WI38 (cell line): ENCODE results near the gene NRM.

Experiments used
- H3K4me3 ChIP-seq: 2 replicates; pipeline ENCODE4 v1.5.1; 2011; ENCODE audit warnings: low read depth, mild to moderate bottlenecking, control low read depth, low read length
- TF ChIP-seq, protein P1 (sequence below): IDR thresholded peaks from 2 replicates; pipeline ENCODE4 v1.5.1; 2012; ENCODE audit warnings: low read depth, mild to moderate bottlenecking, control low read depth, low read length

NRM gene

DNA sequence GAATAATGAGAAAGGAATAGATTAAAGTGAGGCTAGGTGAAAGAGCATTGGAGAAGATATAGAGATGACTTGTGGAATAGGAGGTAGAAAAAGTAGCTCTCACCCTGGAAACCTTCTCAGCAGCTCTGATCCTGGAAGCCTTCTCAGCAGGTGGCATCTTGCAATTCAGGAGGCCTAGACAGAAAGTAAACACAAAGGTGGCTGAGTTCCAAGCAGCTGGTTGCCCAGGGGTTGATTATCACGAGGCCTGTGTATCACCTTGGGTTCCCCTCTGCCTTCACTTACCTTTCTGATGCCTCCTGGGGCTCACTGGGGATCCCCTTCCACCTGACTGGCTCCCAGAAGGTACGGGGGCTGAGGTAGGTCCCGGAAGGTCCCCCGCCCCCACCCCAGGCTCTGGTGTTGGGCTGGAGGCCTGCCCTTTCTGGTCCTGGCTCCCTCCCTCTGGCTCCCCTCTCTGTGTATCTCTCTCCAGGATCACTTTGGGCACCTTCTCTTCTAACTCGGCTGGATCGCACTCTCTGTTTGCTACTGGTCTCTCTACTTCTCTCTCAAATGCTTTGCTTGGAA is 16.6 kb upstream of the NRM start:
- TF ChIP-seq, protein P1, sequence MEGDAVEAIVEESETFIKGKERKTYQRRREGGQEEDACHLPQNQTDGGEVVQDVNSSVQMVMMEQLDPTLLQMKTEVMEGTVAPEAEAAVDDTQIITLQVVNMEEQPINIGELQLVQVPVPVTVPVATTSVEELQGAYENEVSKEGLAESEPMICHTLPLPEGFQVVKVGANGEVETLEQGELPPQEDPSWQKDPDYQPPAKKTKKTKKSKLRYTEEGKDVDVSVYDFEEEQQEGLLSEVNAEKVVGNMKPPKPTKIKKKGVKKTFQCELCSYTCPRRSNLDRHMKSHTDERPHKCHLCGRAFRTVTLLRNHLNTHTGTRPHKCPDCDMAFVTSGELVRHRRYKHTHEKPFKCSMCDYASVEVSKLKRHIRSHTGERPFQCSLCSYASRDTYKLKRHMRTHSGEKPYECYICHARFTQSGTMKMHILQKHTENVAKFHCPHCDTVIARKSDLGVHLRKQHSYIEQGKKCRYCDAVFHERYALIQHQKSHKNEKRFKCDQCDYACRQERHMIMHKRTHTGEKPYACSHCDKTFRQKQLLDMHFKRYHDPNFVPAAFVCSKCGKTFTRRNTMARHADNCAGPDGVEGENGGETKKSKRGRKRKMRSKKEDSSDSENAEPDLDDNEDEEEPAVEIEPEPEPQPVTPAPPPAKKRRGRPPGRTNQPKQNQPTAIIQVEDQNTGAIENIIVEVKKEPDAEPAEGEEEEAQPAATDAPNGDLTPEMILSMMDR = no peak
- no peak overlapping the region for H3K4me3 ChIP-seq

DNA sequence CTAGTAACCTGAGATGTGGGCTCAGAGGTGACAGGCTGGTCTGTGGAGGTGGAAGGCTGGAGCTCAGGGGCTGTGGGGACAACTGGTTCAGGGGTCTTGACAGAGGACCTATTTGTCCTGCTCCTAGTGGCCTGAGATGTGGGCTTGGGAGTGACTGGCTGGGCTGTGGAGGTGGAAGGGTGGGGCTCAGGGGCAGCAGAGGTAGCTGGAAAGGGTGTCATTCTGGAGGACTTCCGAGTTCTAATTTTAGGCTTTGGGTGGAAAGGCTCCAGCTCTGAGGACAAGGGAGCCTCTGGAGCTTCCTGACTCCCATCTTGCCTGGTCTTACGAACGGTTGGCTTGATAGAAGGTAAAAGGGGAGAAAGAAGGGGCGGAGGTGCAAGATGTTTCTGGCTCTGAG is 14.8 kb upstream of the NRM start:
- H3K4me3 ChIP-seq = no peak overlapping the region
- TF ChIP-seq, protein P1 = no peak

DNA sequence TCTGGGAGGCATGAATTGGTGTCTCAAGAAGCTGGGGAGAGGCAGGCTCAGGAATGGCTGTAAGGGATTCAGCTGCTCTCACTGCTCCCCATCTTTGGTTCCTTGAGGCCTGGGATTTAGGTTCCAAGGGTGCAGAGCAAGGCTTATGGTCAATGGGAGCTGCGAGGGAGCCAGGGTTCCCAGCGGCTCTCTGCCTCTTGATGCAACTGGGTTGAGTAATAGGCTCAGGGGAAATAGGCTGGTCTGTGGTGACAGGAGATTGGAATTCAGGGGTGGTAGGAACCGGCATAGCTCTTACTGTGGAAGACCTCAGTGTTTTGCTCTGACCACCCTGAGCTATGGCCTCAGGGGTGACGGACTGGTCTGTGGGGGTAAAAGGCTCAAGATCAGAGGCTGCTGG is 13.0 kb upstream of the NRM start:
- TF ChIP-seq, protein P1 = no peak
- H3K4me3 ChIP-seq = no peak overlapping the region

DNA sequence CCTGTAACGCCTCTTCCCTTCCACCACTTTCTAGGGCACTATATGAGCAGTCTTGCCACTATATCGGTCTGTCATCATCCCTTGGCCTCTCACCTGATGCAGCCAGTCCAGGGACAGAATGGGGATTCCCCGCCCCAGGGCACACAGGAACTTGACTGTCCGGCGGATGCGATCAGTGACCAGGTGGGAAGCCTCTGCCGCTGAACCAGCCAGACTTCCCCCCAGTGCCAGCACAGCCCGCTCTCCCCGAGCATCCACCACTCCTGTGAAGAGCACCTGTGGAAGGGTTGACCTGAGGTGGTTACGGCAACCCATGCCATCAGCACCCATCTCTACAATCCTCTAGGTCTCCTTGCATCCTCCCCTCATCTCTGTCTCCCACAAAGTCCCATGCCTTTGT is 12.2 kb upstream of the NRM start:
- TF ChIP-seq, protein P1 = no peak

DNA sequence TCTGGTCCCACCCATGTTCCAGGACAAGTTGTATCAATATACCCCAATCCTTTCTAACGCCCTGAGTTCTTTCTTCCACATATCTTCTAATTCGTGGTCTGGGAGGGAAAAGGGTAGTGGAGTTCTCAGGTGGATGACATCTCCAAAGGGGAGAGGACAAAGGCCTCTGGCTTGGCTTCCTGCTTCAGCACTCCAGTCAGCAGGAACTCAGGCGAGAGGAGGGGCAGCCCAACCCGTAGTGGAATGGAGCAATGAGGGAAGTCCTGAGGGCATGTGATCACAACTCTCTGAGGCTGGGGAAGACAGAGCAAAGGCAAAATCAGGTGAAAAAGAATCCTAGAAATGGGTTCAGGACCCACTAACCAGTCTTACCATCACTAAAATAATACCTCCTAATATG is 9.6 kb upstream of the NRM start:
- TF ChIP-seq, protein P1 = no peak
- H3K4me3 ChIP-seq = no peak overlapping the region

More for the DNA sequence above, 12.2 kb upstream of the NRM start:
- no peak overlapping the region for H3K4me3 ChIP-seq

DNA sequence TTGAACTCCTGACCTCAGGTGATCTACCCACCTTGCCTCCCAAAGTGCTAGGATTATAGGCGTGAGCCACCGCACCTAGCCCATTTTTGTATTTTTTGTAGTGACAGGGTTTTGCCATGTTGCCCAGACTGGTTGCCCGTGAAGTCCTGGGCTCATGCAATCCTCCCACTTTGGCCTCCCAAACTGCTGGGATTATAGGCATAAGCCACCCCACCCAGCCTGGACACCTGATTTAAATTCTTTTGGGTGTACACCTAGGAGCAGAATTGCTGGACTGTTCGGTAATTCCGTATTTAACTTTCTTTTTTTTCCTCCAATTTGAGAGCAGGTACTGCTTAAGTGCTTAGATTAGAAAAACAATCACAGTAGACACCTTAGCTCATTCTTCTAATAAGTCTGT is 5.6 kb upstream of the NRM start:
- TF ChIP-seq, protein P1 = no peak
- H3K4me3 ChIP-seq = no peak overlapping the region

DNA sequence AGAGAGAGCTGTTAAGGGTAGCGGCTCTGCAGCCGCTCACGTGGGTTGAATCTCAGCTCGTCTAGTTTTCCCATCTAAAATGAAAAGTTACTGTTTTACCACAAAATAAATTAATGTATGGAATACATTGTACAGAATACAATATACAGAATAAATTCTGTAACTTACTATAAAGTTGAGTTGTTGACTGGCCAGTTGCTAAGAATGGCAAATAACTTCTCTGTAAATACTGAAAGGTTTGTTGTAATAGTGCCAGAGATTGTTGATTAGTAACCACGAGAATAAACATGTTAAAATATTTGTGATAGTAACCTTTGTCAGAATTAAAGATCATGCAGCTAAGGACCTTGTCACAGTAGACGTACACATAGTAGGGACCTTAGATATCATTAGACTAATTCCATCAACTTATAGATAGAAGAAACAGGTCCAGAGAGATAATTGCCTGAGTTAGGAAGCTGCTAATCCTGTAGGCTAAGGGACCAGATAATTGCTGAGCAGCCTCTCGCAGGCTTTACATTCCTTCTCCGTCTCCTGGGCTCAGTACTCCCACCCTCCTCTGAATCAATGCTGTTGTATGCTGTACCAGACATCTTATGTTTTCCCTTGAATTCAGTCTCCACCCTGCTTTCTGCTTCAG is 544 bp upstream of the NRM start:
- peak overlapping the region; percentile 70 for H3K4me3 ChIP-seq
- TF ChIP-seq, protein P1 = no peak
